HG03135 (cell line): ENCODE measurements around the gene NDN.

Experiments used
- ATAC-seq: cut with Tn5 transposase; IDR thresholded peaks from one replicate; pipeline ENCODE4 v1.9.1; 2021; ENCODE audit warnings: mild to moderate bottlenecking, moderate library complexity; ENCODE audit not compliant: unreplicated experiment

NDN gene

DNA sequence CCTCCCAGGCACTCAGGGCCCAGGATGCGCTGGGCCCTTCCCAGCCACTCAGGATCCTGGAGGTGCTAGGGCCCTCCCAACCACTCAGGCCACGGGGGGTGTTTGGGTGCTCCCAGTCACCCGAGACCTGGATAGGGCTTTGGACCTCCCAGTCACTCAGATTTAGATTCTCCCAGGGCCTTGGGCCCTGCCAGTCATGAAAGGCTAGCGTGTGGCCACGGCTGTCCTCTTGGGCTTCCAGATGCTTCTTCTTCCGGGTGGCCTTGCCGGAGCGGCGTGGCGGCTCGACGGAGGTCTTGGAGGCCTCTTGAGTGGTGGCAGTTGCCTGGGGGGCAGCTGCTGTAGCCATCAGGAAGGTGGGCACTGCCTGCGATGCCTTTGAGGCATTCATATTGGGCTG is 42.3 kb downstream of the NDN start:
- no peak for ATAC-seq

- no peak for ATAC-seq
These were observed 44.6 kb downstream of the NDN start for GRCh38 chr15:23642413-23643044.
